Hematopoietic multipotent progenitor cell treated with erythropoietin and hydrocortisone succinate and interleukin-3 and kit ligand, for 17 days (in vitro differentiated cells): ENCODE results near the gene CTCF.
A peak's percentile ranks its signal among the peaks of the same experiment; 100 is the strongest.
"Not testable (repeated sequence)": the region's sequence is repeated elsewhere in the genome, so short reads cannot be mapped to it uniquely, and the experiment has no call there.

Source experiments
- DNase-seq: peaks from one replicate; pipeline ENCODE4 v3.0.0-alpha.2; 2015; ENCODE audit warnings: low spot score

The CTCF gene

GRCh38 chr16:67562526-67562917, at the start of gene CTCF:
CTCF (plus strand) TSS chr16:67562526; CDS start chr16:67610833, 48,307 bp downstream.
- DNase-seq = peak; percentile 92

GRCh38 chr16:67513892-67514291, 48.4 kb upstream of the CTCF start:
- not testable (repeated sequence) for DNase-seq

- DNase-seq = peak; percentile 86
These were observed 47.9 kb upstream of the CTCF start for GRCh38 chr16:67514382-67514828.

DNA sequence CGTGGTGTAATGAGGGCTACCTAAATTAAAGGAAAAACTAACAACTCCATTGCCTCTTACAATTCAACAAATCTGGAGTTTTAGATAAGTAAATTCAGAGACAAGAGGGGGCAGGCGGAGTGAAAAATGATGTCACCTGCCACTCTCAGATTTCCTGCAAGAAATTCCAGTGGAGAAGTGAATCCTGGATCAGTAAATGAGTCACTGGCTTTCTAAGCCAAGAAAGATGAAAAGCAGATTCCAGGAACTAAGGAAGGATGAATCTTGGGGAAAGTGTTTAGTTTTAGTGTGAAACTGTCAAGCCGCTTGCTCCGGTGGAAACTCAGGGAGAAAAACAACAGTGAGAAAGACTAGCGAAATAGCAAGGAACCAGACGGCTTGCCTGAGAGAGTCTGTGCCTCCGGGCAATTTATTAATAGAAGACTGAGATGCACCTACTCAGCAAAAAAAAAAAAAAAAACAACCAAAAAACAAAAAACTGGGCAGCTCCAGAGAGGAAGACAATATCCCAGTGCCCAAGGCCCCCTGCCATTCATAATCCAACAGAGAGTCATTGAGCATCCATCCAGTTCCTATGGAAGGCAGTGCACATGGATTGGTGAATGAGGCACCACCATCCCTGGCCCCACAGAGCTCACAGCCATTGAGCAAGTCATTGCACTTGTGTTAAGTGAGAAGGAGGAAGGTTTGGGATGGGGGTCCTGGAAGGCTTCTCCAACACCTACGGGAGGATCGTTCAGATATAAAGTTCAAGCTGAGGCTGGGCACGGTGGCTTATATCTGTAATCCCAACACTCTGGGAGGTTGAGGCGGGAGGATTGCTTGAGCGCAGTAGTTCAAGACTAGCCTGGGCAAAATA, 45.8 kb upstream of the CTCF start:
- DNase-seq = no peak

- DNase-seq = no peak
These were observed 45.2 kb upstream of the CTCF start for GRCh38 chr16:67517155-67517445.

DNA sequence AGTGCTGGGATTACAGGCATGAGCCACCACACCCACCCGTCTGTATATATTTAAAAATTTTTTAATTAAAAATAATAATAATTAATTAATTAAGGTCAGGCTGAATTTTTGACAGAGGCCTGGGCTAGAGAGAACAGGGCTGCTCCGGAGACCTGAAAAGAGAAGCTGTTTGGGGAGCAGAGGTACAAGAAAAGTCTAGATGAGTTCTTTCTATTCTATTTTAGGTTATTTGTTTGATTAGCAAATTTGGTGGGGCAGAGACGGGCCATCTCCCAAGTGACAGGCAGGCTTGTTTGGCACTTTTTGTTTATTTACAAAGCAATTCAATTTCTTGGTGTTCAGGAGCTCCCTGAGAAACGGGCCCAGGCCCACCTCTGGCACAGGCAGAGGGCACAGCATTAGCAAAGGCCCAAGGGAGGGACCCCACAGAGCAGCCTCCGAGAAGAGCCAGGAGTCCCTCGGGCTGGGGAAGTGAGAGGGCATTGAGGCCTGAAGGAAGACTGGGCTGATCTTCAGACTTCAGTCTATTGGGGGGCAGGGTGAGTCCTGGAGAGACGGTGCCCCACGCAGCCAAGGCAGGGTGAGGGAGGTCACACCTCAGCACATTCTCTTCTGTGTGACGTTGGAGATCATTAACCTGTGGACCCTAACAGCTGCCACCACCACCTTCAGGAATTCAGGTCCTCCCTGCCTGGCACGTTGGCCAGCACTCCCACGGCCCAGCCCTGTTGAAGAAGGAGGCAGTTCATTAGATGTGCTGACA, 44.5 kb upstream of the CTCF start:
- no peak for DNase-seq

- no peak for DNase-seq
These were observed 43.6 kb upstream of the CTCF start for GRCh38 chr16:67518676-67519075.

DNA sequence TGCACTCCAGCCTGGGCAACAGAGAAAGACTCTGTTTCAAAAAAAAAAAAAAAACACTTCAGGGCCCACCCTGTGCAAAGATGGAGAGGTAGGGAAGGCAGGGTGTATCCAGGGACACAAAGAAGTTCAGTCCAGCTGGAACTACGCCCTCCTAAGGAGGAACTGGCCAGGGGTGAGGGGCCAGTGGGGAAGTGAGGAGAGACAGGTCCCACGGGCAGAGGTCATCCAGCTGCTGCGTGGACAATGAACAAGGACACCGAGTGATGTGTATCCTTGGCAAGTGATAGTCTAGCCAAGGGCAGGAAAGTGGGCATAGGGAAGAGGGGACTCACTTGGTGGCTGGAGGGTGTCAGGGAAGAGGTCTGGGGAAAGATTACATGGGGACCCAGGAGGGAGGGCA, 43.1 kb upstream of the CTCF start:
- no peak for DNase-seq

GRCh38 chr16:67521095-67521804, 41.1 kb upstream of the CTCF start:
- peak; percentile 98 for DNase-seq

DNA sequence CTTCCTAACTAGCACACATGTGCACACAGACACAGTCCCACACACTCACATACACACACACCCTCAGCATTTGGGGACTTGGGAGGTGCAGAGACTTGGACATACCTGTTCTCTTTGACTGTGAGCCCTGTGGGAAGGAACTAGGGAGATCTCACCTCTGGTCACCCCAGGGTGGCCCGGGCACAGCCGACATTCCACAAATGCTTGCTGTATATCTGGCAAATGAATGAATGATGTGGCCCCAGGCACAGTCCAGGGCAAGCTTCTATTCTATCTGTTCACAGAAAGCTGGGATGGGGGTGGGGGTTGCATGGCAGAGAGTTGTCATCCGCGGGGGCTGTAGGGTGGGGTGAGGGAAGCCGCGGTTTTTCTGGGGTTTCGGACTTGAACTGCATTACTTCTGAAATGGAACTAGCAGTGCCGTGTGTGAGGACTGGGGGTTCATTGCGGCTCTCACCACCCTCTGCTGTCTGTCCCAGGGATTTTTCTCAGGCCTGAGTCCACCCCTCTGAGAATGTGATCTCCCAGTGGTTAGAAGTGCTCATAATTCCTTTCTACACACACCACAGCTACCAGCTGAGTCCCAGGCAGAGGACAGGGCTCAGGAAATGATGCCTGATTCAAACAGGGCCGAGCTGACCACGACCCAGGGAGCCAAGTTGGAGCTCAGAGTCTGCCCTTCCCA, 37.0 kb upstream of the CTCF start:
- DNase-seq = no peak

- DNase-seq = peak; percentile 44
These were observed 36.1 kb upstream of the CTCF start for GRCh38 chr16:67526149-67526791.

GRCh38 chr16:67528222-67528869, 34.0 kb upstream of the CTCF start, which contains the start of gene RIPOR1:
RIPOR1 (plus strand) TSS chr16:67528829; CDS start chr16:67538447, 9,618 bp downstream.
- peak; percentile 58 for DNase-seq

DNA sequence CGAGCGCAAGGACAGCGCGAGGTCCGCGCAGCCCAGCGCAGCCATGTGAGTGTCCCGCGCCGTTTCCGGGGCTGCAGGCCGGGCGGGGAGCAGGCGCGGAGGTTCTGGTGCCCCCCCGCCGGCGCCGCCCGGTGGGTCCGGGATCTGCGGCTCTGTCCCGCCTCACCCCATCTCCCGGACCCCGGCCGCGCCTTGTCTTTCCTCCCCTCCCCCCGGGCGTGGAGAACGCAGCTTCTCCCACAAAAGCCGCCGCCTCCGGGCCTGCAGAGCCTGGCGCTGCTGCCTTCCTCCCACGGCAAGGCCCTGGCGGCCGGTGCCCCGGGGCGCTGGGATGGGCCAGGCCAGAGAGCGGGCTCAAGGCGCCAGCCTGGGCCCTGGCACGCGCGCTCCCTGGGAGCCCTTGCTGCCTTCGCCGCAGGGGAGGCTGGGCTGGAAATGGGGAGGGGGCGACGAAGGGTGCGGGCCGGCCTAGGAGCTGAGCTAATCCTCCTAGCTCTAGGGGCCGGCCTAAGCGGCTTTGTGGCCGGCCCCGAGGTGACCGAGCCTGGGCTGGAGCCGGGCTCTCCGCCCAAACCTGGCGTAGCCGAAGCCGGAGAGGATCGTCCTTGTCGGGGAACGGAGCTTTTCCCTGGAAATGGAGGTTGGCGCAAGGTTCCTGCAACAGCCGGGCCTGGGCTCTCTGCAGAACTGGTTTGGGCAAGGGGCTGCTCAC, 33.3 kb upstream of the CTCF start:
- peak; percentile 25 for DNase-seq

DNA sequence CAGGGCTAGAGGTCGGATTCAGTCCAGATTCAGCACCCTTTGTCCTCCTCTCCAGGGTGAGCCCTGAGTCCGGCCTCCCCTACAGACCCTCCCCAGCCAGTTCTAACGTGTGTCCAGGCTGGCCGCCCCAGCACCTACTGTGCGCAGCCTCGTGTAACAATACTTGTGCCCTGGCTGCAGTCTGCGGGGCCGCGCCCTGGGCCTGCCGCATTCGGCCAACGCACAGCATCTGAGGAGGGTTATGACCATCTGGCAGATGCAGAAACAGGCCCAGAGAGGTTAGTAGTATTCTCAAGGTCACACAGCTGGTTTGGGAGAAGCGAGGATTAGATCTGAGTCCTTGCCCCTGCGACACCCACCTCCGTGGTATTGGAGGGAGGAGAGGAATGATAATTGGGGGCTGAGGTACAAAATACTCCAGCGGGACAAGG, 32.7 kb upstream of the CTCF start:
- DNase-seq = peak; percentile 31

GRCh38 chr16:67530013-67530939, 32.0 kb upstream of the CTCF start:
- peak; percentile 60 for DNase-seq

DNA sequence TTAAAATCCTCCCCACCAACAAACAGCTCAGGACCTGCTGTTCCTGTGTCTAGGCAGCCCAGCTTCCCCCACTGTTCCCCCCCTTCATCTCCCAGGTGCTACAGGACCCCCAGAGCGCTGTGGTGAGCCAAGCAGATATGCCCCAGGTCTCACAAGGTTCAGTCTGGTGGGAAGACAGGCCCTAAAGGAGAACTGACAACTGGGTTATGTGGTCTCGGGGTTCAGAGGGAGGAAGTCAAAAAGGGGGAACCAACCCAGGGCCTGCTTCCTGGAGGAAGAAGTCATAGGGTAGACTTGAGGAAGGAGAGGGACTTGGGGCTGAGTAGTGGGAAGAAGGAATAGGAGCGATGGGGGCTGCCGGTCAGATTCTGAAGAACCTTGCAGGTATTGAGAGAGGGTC, 31.1 kb upstream of the CTCF start:
- DNase-seq = no peak

DNA sequence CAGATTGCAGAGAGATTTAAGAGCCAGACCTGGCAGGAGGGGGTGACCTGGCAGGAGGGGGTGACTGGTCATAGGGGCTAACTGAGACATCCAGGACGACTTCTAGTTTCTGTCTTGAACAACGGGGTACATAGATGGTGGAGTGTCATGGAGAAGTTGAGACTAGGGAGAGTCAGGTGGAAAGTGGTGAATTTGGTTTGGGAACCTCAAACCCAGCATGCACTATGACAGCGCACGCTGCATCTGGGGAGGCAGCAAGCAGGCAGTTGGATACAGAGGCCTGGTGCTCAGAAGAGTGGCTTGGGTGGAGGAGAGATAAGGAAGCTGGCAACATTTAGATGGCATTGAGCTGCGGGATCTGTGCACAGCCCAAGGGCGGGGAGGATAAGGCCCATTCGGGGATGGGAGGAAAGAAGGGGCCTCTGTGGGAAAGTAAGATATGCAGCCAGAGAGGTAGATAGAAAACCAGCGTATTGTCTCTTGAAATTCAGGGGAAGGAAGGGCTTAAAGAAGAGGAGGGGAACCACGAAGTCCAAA, 29.2 kb upstream of the CTCF start:
- DNase-seq = peak; percentile 79

DNA sequence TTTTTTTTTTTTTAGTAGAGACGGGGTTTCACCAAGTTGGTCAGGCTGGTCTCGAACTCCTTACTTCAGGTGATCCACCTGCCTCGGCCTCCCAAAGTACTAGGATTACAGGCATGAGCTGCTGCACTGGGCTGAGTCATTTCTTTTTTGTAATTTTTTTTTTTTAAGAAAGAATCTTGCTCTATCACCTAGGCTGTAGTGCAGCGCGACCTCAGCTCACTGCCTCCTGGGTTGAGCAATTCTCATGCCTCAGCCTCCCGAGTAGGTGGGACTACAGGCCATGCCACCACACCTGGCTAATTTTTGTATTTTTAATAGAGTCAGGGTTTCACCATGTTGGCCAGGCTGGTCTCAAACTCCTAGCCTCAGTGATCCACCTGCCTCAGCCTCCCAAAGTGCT, 28.3 kb upstream of the CTCF start:
- not testable (repeated sequence) for DNase-seq

DNA sequence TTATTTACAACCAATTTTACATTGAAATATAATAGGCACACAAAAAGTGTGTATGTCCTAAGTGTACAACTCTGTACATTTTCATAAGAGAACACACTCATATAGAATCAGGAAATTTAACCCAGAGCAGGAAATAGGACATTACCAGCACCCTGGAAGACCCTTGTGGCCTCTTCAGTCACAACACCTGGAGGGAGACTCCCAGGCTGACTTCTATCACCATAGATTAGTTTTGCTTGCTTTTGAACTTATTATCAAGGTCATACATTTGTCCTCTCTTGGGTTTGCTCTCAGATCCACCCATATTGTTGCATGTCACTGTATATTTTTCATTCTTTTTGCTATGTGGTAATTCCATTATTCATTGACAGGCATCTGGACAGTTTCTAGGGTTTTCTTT, 27.9 kb upstream of the CTCF start:
- DNase-seq = no peak
